NCI-H1048 (cell line): Measurements from ENCODE around the gene AFF3.

Experiments used
- DNase-seq: peaks from one replicate; lab custom pipeline; 2025; lab: John Stamatoyannopoulos, UW

The AFF3 gene

GRCh38 chr2:100043081-100043890 lies 99.1 kb downstream of the AFF3 start:
- DNase-seq = no peak

DNA sequence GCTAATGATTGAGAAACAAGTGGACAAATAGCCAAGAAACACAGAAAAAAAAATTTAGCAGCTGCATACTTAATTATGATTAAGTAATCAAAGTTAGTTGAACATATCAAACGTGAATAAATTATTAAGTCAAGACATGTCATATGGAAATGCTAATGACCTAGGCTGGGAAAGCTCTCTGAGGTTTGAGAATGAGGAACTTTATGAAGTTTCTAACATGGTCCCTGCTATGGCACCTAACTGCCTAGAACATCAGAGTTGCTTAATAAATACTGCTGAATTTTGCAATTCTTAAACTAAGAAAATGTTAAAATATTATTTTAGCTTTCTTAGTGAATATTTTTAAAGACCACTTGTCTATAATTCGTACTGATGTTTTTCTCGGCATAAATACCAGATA lies 99.8 kb downstream of the AFF3 start:
- DNase-seq = no peak

DNA sequence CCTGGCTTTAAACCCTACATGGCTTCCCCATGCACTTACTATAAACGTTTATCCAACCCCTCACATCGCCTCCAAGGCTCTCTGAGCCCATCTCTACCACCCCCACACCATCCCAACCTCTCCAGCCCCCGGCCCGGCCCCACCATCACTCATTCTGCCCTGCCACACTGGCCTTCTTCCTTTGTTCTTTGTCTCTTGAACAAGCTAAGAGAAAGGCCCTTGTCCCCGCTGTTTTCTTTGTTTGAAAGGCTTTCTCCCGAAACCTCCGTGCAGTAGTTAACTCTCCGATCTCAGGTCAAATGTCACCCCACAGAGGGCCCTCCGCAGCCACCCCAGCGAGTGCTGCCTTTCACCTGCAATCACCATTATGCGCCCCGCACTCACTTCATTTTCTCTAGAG lies 100.4 kb downstream of the AFF3 start:
- no peak for DNase-seq

GRCh38 chr2:100041385-100041784 lies 101.0 kb downstream of the AFF3 start:
- no peak for DNase-seq

DNA sequence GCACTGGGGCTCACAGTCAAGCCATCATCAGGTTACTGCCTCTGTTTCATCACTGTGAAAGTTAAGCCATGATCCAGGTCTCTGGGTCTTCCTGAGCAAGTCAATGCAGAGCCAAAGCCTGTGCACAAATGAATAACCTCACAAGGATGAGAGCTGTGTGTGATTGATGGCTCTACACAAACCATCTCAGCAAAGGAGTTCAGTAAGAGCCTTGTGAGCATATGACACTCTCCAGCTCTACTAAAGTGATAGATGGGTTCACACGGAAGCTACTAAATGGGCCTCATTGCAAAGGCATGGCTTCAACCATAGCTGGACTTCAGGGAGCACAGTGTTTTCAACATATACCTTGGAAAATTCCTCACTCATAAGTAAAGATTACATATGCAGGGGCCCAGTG lies 101.5 kb downstream of the AFF3 start:
- DNase-seq = no peak

GRCh38 chr2:100039291-100039980 lies 103.0 kb downstream of the AFF3 start:
- no peak for DNase-seq

DNA sequence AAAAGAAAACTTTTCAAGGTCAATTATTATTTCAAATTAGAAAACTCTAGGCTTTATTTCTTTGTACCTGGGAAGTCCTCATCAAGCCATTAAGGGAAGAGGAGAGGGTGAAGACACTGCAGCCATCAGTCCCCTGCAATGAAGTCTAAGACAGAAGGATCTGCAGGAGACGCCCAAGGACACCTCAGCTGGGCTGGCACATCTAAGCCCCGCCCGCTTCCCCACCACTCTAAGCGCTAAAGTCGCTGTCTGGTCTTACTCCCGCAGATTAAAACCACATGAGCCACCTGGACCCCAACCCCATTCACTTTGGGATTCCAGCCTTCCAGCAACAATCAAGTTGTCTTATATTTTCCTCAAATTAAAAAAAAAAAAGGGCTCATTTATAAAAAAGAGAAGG lies 104.4 kb downstream of the AFF3 start:
- DNase-seq = no peak

DNA sequence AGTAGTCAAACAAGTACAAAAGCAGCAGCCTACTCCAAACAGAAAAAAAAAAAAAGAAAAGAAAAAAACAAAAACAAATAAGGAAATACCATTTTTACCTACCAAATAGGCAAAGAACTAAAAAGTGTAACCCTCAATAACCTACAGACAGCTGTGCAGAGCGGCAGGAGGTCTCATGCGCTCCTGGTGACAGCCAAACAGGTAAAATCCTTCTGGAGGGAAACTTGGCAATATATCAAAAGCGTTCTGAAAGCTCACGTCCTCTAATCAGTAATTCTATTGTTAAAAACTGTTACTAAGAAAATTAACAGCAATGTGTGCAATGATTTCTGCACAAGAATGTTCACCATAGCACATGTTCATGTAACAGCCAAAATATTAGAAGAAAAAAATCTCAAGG lies 105.6 kb downstream of the AFF3 start:
- no peak for DNase-seq

GRCh38 chr2:100036026-100036425 lies 106.4 kb downstream of the AFF3 start:
- no peak for DNase-seq

DNA sequence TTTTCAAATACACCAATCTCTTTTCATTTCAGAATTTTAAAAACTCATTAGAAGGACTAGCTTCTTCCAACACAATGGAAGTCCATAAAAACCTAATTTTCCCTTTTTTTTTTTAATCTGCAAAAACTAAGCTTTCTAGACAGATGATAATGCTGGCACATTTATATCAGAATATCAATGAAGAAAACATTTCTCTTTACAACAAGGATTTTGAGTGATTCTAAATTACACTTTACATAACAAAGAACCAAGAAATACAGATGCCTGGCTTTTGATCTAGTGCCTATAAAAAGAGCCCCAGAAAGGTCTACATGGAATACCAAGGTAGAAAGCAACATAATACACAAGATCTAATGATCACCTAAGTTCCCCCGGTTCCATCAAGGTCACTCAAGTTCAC lies 108.0 kb downstream of the AFF3 start:
- DNase-seq = no peak

DNA sequence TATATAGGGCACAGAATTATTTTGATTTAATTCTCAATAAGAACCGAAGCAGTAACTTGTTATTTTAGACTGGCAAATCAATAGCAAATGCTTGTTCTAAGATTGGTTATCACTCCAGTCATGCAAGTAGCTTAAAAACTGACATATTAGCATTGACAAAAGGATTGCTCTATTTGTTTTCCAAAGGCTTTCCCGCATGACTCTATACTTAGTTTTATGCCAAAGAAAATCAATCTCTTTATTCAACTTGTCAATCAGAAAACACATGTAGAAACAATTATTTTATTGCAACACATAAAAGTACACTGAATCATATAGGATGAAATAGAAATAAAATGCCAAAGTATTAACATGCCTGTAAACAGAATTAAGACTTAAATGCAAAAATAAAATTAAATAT lies 108.4 kb downstream of the AFF3 start:
- no peak for DNase-seq

DNA sequence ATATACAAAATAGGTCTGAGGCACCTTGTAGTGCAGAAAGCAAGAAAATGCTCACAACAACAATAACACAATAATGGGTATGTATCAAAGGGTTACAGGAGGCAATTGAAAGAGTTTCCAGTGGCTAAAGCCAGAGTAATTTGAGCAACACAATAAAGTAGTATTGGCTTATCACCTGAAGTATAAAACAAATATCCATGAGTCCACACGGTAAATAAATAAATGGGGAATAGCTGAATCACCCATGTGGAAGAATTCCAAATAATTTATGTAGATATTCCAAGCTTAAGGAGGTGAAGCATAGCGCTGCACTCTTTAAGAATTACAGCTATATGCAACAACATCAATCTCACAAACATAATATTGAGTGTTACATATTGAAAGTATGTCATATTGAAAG lies 110.8 kb downstream of the AFF3 start:
- no peak for DNase-seq

GRCh38 chr2:100029460-100029859 lies 112.9 kb downstream of the AFF3 start:
- DNase-seq = no peak

DNA sequence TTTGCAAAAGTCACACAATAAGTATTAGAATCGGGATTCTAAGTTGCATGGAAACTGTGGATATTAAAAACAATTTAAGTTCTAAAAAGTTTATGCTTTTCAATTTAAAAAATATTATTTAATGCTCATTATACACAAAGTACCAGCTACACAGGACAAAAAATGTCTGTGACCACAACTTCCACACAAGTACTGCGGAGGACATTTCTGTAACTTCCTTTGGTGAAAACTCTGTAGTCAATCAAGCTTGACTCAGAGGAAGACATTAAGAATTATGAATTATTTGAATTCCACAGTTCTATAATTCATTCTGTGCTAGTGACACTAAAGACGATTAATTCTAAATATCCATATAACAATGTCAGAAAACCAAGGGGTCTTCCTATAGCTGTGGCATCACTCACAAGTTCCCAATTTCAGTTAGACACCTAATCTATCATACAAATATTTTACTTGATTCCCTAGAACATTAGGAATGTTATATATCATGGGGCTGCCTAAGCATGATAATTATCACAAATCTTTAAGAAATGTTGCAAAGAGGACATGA lies 120.5 kb downstream of the AFF3 start:
- DNase-seq = no peak

GRCh38 chr2:100019499-100019898 lies 122.9 kb downstream of the AFF3 start:
- DNase-seq = no peak

GRCh38 chr2:100018341-100019193 lies 123.8 kb downstream of the AFF3 start:
- no peak for DNase-seq

DNA sequence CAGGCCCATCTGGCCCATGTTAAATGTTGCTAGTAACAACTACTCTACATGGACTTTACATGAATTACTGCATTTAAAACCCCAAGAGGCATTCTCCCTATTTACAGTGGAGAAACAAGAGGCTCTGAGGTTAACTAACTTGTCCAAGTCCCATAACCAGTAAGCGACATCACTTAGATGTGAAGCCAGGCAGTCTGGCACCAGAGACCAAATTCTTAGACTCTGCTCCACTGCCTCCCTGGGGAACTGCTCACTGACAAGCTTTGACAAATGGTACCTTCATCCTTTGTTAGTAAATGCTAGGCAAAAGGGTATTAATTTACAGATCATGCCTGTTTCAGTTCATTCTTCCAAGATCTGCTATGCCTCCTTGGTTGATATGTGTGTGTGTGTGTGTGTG lies 124.8 kb downstream of the AFF3 start:
- no peak for DNase-seq

- DNase-seq = no peak
Measured at GRCh38 chr2:100016756-100017155, 125.6 kb downstream of the AFF3 start.

GRCh38 chr2:100015849-100016248 lies 126.5 kb downstream of the AFF3 start:
- DNase-seq = no peak

DNA sequence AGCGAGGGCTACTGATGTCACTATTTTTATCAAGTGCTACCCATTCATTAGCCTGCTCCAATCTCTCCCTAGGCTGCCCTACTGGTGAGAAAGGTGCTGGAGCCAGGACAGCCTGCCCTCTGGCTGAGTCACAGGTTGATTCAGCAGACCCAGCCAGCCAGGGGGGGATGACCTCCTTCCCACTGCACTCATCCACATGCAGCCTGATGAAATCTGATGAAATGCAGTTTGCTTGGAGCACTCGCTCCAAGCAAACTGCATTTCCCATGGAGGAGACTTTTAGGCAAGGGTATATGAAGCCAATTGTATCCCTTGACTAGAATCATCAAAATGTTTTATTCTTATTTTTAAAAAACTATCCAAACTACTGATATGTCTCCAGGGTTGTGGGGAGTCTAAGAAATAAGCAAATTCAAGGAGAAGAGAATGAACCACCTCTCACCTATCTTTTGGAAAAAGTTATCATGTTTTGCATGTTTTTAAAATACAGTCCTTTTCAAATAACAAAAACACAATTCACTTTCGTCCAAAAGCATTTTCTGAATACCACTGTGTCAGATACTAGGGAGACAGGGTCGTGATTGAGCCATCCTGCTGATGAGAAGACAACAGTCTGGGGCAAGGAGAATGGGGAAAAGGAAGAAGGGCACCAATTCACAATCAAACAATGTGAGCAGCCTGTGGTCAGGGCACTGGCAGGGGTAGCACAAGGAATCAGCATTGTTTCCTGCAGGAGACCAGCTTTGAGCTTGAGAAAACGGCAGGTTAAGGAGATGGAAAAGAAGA lies 128.3 kb downstream of the AFF3 start:
- DNase-seq = no peak

GRCh38 chr2:100012561-100012960 lies 129.8 kb downstream of the AFF3 start:
- DNase-seq = no peak

GRCh38 chr2:100011272-100011731 lies 131.1 kb downstream of the AFF3 start:
- no peak for DNase-seq
